CD14-positive monocyte (primary cell): ENCODE data around the gene MADD. TPM values are rescaled to one million over a fixed set of nuclear protein-coding genes. Genes with fewer than 3 reads are reported as not detected.

Experiments
- DNase-seq, 3 donors: peaks; one replicate each; pipeline ENCODE4 v3.0.0-alpha.2; 2011 to 2022
- H2AFZ ChIP-seq: 2 replicates; pipeline ENCODE4 v1.6.0; 2012; ENCODE audit warnings: mild to moderate bottlenecking, low read depth, low read length, inconsistent platforms; ENCODE audit not compliant: insufficient read depth, poor library complexity, severe bottlenecking
- H3K27ac ChIP-seq, 2 donors: 1 replicate in 1 of 2; 2 replicates in 1 of 2; pipeline ENCODE4 v1.5.1; 2012 to 2013; ENCODE audit warnings: low read length in 2 of 2, control low read depth in 1 of 2, inconsistent platforms in 1 of 2, low read depth in 1 of 2, mild to moderate bottlenecking in 1 of 2
- H3K27me3 ChIP-seq, 2 donors: one replicate each; pipeline versions ENCODE4 v1.6.0 to v1.6.1; 2011 to 2013; ENCODE audit warnings: low read length in 2 of 2; ENCODE audit not compliant: control insufficient read depth in 2 of 2, insufficient read depth in 2 of 2
- H3K36me3 ChIP-seq, 2 donors: replicated peaks in 1 of 2; 1 replicate in 1 of 2; 2 replicates in 1 of 2; pipeline versions ENCODE4 v1.5.1 to v1.6.1; 2012 to 2013; ENCODE audit warnings: low read length in 2 of 2, control low read depth in 1 of 2, inconsistent platforms in 1 of 2, mild to moderate bottlenecking in 1 of 2; ENCODE audit not compliant: insufficient read depth in 2 of 2, control insufficient read depth in 1 of 2
- H3K4me1 ChIP-seq, 2 donors: 1 replicate in 1 of 2; 2 replicates in 1 of 2; pipeline versions ENCODE4 v1.5.1 to v1.6.1; 2012 to 2013; ENCODE audit warnings: low read length in 2 of 2, control low read depth in 1 of 2, inconsistent platforms in 1 of 2, mild to moderate bottlenecking in 1 of 2, moderate library complexity in 1 of 2; ENCODE audit not compliant: insufficient read depth in 2 of 2, control insufficient read depth in 1 of 2
- H3K4me2 ChIP-seq: replicated peaks from 2 replicates; pipeline ENCODE3; 2012; ENCODE audit warnings: low read length, moderate library complexity, mild to moderate bottlenecking; ENCODE audit not compliant: poor library complexity, severe bottlenecking; ENCODE audit errors: extremely low read depth
- H3K4me3 ChIP-seq, 3 experiments: fragments of 200-600 bp in 1 of 3; sonication (generic) in 1 of 3; replicated peaks in 1 of 3; 1 replicate in 2 of 3; 2 replicates in 1 of 3; pipeline ENCODE4 v1.5.1; 2011 to 2013; ENCODE audit warnings: low read length in 3 of 3, mild to moderate bottlenecking in 3 of 3, control low read depth in 2 of 3, low read depth in 2 of 3, inconsistent platforms in 1 of 3, moderate library complexity in 1 of 3
- H3K79me2 ChIP-seq: 2 replicates; pipeline ENCODE4 v1.6.0; 2012; ENCODE audit warnings: mild to moderate bottlenecking, control low read depth, inconsistent platforms, low read length, moderate library complexity; ENCODE audit not compliant: insufficient read depth
- H3K9ac ChIP-seq: 2 replicates; pipeline ENCODE4 v1.6.0; 2017; ENCODE audit warnings: low read length, mild to moderate bottlenecking; ENCODE audit not compliant: insufficient read depth, poor library complexity, severe bottlenecking
- H3K9me3 ChIP-seq, 2 donors: replicated peaks in 1 of 2; 1 replicate in 1 of 2; 2 replicates in 1 of 2; pipeline versions ENCODE4 v1.5.1 to v1.6.1; 2012 to 2013; ENCODE audit warnings: low read length in 2 of 2, control low read depth in 1 of 2; ENCODE audit not compliant: control insufficient read depth in 1 of 2, insufficient read depth in 1 of 2
- H4K20me1 ChIP-seq: 2 replicates; pipeline ENCODE4 v1.6.0; 2012; ENCODE audit warnings: mild to moderate bottlenecking, low read length, control low read depth, moderate library complexity; ENCODE audit not compliant: insufficient read depth
- H3K27ac Mint-ChIP-seq, 7 donors: one replicate each; pipeline ENCODE4 v1.8.0; 2020; ENCODE audit warnings: mild to moderate bottlenecking in 7 of 7, mixed read lengths in 7 of 7, moderate library complexity in 6 of 7, inconsistent platforms in 2 of 7
- H3K27me3 Mint-ChIP-seq, 3 donors: one replicate each; pipeline ENCODE4 v1.8.0; 2021 to 2022; ENCODE audit warnings: low read depth in 3 of 3, mild to moderate bottlenecking in 3 of 3, mixed read lengths in 3 of 3, moderate library complexity in 3 of 3, inconsistent platforms in 1 of 3
- H3K36me3 Mint-ChIP-seq, 2 donors: one replicate each; pipeline ENCODE4 v1.8.0; 2020; ENCODE audit warnings: mixed read lengths in 2 of 2, inconsistent platforms in 1 of 2, mild to moderate bottlenecking in 1 of 2
- H3K4me1 Mint-ChIP-seq: one replicate; pipeline ENCODE4 v1.8.0; 2020; ENCODE audit warnings: mild to moderate bottlenecking, mixed read lengths
- H3K4me3 Mint-ChIP-seq, 2 donors: one replicate each; pipeline ENCODE4 v1.8.0; 2020; ENCODE audit warnings: mild to moderate bottlenecking in 2 of 2, mixed read lengths in 2 of 2, moderate library complexity in 1 of 2
- H3K9me3 Mint-ChIP-seq, 7 donors: one replicate each; pipeline ENCODE4 v1.8.0; 2020 to 2022; ENCODE audit warnings: mixed read lengths in 7 of 7, mild to moderate bottlenecking in 6 of 7, moderate library complexity in 6 of 7, inconsistent platforms in 2 of 7
- WGBS: methylation state at CpG from one replicate; pipeline ENCODE4 v1.1.5; 2013; ENCODE audit warnings: missing lambda C conversion rate; ENCODE audit not compliant: insufficient coverage; 5-methylcytosine and 5-hydroxymethylcytosine counted together
- intact Hi-C, 2 donors: fragments of 100-400 bp; cut with micrococcal nuclease; formaldehyde crosslinking; loops; one replicate each; pipeline versions ENCODE4 v1.15.0 to v1.15.1; 2023
- polyA plus RNA-seq, 3 donors: library from polyadenylated mRNA; depleted of rRNA in 1 of 3; unstranded in 2 of 3; stranded (reverse) in 1 of 3; fragments of 300-500 nt in 2 of 3; fragments of >200 nt in 1 of 3; fragmentation: Illumina TruSeq in 2 of 3; gene quantifications; 1 replicate in 2 of 3; 2 replicates in 1 of 3; pipeline ENCODE4 v1.2.3, GENCODE V29; 2012 to 2021
- TF ChIP-seq, protein P1 (sequence below): fragments of 200-600 bp; IDR thresholded peaks from one replicate; pipeline ENCODE4 v1.8.0; 2022; ENCODE audit warnings: antibody characterized with exemption, mild to moderate bottlenecking

The MADD gene
- polyA plus RNA-seq, 3 donors = 6.4 to 58.1 (median 12.2) TPM

DNA sequence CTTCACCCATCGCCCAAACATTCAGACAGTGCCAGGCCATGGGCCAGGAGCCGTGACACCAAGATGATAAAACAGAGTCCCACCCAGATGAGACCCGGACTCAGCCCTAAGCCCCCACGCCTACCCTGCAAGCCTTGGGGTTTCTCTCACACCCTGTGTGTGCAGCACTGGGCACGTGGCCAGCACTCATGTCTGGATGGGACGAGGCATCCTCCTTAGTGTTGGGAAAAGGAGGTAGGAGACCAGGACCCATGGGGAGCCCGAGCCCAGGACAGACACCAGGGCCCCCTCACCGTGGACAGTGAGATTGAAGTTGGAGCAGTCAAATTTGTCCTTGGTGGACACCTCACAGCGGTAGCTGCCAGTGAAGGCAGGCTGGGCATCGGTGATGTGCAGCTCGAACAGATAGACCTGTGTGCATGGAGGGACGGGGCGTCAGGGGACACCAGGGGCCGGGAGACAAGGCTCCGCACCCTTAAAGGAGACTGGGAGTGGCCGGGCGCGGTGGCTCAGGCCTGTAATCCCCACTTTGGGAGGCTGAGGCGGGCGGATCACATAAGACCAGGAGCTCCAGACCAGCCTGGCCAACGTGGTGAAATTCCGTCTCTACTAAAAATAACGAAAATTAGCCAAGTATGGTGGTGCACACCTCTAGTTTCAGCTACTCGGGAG lies 78.3 kb downstream of the MADD start:
- peaks cover 8 to 38% of the 10 kb centered on the region in 2 donors for H3K36me3 ChIP-seq
- no peaks in the 10 kb centered on the region for H3K27me3 ChIP-seq
- peaks cover 3% of the 10 kb centered on the region for H3K4me1 Mint-ChIP-seq
- no peaks in the 10 kb centered on the region for H3K9me3 ChIP-seq
- intact Hi-C loops = no loop called here
- H3K27ac ChIP-seq = no peak overlapping the region
- peaks cover 45% of the 10 kb centered on the region for H4K20me1 ChIP-seq
- H2AFZ ChIP-seq = no peak overlapping the region
- over 99% methylated on average over 19 of the region's 24 CpGs for WGBS
- TF ChIP-seq, protein P1, sequence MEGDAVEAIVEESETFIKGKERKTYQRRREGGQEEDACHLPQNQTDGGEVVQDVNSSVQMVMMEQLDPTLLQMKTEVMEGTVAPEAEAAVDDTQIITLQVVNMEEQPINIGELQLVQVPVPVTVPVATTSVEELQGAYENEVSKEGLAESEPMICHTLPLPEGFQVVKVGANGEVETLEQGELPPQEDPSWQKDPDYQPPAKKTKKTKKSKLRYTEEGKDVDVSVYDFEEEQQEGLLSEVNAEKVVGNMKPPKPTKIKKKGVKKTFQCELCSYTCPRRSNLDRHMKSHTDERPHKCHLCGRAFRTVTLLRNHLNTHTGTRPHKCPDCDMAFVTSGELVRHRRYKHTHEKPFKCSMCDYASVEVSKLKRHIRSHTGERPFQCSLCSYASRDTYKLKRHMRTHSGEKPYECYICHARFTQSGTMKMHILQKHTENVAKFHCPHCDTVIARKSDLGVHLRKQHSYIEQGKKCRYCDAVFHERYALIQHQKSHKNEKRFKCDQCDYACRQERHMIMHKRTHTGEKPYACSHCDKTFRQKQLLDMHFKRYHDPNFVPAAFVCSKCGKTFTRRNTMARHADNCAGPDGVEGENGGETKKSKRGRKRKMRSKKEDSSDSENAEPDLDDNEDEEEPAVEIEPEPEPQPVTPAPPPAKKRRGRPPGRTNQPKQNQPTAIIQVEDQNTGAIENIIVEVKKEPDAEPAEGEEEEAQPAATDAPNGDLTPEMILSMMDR = no peak
- H3K9me3 Mint-ChIP-seq = peaks cover 0 to 2% (median 0%) of the 10 kb centered on the region in 7 donors
- H3K27me3 Mint-ChIP-seq = peaks cover 0 to 7% (median 3%) of the 10 kb centered on the region in 3 donors
- no peak overlapping the region for H3K4me3 ChIP-seq
- peak overlapping the region in 1 of 7 donors; percentile 64 for H3K27ac Mint-ChIP-seq
- DNase-seq = no peak
- H3K79me2 ChIP-seq = no peaks in the 10 kb centered on the region
- no peak overlapping the region for H3K4me3 Mint-ChIP-seq
- no peaks in the 10 kb centered on the region for H3K4me1 ChIP-seq
- no peak overlapping the region for H3K4me2 ChIP-seq
- no peak overlapping the region for H3K9ac ChIP-seq
- peaks cover 19 to 44% of the 10 kb centered on the region in 2 donors for H3K36me3 Mint-ChIP-seq

- intact Hi-C loops = no loop called here
- Mint-ChIP-seq H3K27me3 (peaks cover 0 to 7% (median 3%) of the 10 kb centered on the region in 3 donors), H3K27ac (peak overlapping the region in 3 of 7 donors; percentile 24 to 60 (median 46)), H3K4me1 (peaks cover 3% of the 10 kb centered on the region), H3K36me3 (peaks cover 19 to 43% of the 10 kb centered on the region in 2 donors), H3K4me3 (no peak overlapping the region), H3K9me3 (peaks cover 0 to 2% (median 0%) of the 10 kb centered on the region in 7 donors)
- H3K4me3 ChIP-seq = no peak overlapping the region
- no peaks in the 10 kb centered on the region for H3K4me1 ChIP-seq
- TF ChIP-seq, protein P1 = no peak
- no peak overlapping the region for H3K27ac ChIP-seq
- no peak for DNase-seq
- no peaks in the 10 kb centered on the region for H3K9me3 ChIP-seq
- 31% methylated on average over 4 of the region's 8 CpGs for WGBS
- H3K36me3 ChIP-seq = peaks cover 8 to 41% of the 10 kb centered on the region in 2 donors
- no peaks in the 10 kb centered on the region for H3K27me3 ChIP-seq
- no peak overlapping the region for H3K4me2 ChIP-seq
- H4K20me1 ChIP-seq = peaks cover 51% of the 10 kb centered on the region
- H2AFZ ChIP-seq = no peak overlapping the region
- H3K79me2 ChIP-seq = no peaks in the 10 kb centered on the region
- H3K9ac ChIP-seq = no peak overlapping the region
Measured at GRCh38 chr11:47348859-47349258, 78.9 kb downstream of the MADD start.
